Measurements from ENCODE around the gene ZFHX2.

The ZFHX2 gene

DNA sequence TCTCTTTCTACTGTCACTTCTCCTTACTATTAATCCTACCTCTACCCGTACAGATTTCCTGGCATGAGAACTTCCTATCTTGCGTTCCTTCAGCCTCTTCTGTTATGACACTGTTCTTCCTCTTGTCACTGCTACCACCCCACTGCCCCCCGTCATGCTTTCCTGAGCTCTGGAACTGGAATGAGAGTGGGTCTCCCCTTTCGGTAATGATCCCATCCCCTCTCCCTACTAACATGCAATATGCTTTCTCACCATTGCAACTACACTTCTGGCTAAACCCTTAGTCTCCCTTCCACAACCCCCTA is 20.9 kb upstream of the ZFHX2 start:
- no peak for DNase-seq

DNA sequence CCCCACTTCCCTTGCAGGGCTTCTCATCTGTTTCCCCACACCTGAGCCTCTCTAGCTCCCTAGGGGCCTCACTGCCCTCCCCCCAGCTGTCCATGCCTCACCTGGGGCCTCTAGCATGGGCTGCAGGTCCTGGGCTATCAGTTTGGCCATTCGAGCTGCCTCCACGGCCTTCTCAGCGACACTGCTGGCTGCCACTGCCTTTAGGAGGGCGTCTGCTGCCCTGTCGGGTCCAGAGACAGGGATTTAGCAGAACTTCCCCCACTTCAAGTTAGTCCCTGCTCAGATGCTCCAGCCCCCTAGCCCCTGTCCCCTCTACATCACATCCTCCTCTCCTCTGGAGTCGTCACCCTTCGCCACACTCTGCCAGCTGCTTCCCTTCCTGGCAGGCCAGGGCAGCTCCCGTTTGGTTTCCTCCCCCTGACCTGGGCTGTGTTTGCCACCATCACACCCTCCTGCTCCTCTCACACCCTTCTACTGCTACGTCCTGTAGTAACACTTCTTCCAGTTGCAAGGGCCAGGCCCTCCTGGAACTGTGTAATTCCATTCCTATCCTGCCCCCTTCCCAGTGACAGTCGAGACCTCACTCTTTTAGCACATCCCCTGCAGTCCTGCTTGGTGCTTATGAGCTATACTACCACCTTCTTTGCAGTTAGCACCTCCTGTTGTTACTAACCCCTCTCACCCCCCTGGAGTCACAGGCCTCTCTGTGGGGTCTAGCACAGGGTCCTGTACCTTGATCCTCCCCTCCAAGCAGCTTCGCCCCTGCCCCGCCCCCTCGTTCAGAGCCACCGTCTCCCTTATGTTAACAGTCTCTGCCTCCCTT is 20.3 kb upstream of the ZFHX2 start:
- DNase-seq = no peak

DNA sequence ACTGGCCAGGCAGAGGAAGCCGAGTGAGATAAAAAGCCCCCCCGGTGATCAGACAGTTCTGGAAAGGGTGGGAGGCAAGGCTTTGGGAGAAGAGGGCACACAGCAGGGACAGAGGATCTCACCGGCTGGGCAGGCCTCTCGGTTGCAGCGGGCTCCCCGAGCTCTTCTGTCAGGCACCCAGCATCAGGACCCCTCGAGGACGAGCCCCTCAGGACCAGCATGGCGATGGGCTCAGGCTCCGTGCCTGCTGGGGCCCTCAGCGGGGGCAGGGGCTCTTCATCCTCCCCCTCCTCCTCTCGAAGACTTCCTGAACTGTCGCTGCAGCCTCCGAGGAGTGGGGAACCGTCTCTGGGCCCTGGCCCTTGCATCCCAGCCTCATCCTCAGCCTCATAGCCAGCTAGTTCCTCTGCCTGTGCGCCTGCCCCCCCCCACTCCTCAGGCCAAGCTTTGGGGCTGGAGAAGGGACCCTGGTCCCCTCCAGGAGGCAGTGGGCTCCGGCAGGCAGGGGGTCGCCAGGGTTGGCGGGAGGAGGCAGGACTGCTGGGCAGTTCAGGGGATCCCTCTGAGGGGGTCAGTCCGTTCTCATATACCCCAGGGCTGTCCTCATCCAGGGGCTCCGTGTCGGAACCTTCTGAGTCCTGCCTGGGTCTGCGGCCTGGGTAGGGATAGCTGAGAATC is 19.4 kb upstream of the ZFHX2 start:
- DNase-seq = no peak

DNA sequence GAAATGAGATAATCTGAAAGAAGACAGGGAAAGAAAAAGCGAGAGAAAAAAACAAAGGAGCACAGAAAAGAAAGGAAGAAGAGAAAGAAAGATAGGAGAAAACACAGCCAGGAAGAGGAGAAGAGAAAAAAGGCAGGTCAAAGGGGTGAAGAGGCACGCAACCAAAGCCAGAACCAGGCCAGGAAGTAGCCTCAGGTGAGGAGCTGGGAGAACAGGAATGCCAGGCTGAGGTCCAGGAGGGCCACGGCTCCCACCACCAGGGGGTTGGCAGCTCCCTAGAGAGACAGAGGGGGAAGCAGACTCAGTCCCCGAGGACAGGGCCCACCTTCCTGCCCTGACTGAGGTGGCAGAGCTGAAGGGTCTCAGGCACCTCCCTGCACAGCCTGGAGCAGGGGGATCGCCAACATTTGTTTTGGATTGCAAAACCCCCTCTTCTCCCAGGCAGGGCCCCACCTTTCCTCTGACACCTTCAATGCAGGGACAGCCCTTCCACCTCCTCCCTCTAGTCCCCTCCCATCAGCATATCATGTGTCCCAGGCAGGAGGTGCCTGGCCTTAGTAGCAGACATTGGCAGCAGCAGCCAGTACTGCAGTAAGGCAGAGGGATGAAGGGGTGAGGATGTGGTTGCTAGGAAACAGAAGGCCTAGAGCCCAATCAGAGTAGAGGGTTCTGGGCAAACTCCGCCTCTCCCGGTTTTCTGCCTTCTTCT is 18.0 kb upstream of the ZFHX2 start:
- no peak for DNase-seq

DNA sequence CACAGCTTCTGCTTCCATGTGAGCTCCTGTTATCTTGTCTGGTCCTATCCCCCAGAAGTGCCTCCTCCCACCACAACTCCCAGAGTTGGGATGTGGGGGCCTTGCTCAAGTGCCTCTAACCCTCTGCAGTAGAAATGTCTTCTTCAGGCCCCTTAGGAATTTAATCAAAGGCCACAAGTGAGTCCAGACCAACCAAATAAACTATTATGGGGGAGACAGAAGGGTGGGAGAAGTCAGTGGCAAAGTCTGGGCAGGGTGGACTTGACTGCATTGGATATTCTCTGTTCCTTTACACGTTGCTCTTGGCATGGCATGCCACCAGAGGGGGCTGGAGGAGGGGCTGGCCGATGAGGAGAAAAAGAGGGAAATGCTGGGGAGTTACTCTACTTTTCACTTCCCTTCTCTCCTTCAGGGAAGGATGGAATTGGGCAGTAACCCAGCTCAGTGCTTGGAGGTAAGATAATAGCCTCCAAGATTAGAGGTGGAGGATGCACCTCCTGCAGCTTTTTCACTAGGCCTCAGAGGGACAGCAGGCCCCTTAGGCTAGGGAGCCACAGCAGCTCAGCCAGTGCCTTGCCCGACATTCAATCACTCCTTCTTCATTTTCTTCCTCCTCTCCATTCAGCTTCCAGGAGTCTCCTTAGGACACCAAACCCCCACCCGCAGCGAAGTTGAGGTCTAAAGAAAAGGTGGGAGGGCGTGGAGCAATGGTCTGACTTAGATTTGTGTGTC is 17.2 kb upstream of the ZFHX2 start:
- no peak for DNase-seq

DNA sequence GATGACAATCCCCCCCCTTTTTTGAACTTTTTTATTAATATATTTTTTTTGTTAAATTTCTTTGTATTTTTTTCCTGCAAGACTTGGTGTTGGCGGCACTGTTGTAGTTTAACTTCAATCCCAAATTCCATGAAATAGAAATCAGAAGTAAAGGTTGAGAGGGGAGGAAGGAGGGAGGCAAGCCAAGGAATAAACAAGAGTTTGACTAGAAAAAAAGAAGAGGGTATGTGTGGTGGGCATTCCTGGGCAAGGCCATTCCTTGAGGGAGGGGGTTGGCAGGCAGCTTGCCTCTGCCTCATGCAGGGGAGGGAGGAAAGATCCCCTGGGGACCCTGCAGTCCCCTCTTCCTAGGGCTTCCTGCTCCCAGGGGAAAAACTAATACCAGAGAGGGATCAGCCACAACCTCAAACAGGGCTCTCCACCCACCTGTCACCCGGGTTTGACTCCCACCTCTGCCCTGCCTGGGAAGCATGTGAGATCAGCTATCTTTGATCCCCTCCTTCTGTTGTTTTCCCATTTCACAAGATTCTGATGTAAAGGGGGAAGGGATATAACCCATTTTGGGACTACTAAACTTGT is 16.5 kb upstream of the ZFHX2 start:
- DNase-seq = no peak

DNA sequence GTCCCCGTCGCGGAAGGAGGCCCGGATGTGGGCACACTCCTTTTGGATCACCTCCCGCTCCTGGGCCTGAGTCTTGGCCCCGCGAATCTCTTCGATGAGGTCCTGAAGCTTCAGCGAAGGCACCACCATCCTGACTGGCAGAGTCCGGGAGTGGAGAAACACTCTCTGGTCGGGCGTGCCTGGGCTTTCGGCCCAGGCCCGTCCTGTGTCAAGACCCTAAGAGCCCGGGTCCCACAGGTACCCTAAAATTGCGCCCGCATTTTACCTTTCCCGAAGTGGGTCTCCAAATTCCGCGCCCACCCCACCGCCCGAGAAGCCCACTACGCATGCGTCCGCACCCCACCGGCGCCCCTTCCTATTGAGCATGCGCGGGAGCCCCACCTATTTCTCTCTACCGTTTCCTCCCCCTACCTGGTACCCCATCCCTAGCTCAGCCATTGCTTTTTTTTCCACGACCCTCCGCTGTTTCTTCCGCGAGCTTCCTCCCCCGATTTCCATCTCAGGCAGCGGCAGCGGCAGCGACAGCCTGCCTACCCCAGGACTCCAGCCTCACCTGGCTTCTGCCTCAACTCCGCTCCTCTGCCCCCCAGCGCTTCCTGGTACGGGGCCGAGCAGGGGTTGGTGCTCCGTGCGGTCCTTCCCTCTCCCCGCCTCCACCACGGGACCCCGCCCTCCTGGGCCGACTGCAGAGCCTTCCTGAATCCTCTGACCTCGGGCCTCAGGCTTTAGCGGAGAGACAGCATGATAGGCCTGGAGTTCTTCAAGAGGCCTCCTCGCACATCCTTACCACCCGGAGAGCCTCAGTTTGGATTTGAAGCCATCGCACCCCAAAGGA is 15.8 kb upstream of the ZFHX2 start, which contains the start of gene AP1G2:
Gene AP1G2 (minus strand): TSS at position 606 of the 835 bp plus-strand sequence. CDS start 477 bp downstream, at position 129.
- DNase-seq = peak; percentile 76

DNA sequence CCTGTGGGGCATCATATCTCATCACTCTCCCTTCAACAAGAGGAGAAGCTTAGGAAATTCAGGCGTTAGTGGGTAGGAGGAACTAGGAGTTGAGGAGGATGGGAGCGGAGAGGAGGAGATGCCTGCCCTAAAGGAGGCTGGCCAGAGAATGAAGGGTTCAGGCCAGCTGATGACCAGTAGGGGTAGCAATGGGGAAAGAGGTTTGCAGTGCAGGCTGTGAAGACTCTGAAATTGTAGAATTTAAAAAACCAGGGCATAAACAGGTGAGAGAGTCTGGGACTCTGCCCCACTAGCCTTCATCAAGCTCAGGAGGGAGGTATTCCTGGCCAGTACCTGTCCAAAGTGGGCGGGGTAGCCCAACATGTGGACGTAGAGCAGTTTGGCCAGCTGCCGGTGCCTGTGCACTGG is 15.2 kb upstream of the ZFHX2 start:
- DNase-seq = no peak

DNA sequence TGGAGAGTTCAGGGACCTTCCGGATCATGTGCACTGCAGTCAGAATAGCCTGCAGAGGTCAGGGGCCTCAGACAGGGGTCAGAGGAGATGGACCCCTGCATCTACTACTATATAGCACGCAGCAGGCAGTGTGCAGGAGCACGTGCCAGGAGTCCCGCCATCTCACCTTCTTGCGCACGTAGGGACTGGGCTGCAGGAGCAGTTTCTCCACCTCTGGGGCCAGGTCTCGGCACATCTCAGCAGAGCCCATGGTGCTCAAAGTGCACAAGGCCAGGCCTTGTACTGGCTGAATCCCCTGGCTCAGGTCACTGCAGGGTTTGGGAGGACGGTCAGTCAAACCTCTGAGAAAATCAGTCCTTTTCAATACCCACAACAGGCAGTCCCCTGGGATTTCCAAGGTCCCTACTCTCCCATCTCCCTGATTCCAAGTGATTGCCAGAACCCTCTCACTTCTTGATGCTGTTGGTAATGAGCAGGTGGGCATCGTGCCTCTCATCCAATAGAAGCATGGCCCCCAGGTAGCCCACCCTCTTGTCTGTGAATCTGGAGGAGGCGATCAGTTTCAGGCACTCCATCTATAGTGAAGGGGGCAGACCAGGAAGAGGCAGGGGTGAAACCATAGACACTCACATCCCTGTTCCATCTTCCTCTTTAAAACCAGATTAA is 14.7 kb upstream of the ZFHX2 start:
- DNase-seq = no peak

DNA sequence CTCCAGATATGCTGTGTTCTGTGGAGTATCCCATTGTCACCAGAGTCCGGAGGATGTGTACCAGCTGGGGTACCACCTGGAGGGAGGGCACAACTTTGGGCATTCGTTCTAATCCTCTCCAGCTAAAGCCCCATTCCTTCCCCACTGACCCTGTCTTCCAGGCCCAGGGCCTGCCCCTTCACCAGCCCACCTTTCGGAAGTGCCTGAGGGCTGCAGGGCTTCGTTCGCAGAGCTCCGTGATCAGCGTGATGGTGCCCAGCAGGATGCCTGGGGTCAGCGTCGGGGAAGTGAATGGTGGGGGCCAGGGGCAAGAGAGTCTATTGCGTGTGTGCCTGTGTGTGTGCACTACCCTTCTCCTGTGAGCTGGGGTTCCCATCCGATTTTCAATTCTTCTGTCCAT is 14.1 kb upstream of the ZFHX2 start:
- no peak for DNase-seq

DNA sequence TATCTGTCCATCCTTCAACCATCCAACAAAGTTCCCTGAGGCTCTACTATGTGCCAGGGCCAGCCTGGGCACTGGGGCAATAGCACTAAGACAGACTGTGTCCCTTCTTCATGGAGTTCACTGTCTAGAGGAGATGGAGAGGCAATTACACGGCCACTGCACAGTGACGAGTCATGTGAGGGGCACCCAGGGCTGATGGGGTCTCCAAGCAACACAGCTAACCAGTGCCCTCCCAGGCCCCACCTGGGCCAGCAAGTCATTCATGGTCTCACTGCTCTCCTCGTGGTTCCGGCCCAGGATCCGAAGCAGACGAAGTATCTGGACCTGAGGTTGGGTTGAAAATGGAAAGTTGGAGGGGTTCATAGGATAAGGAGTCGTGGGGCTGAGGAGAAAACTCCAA is 13.3 kb upstream of the ZFHX2 start:
- no peak for DNase-seq

DNA sequence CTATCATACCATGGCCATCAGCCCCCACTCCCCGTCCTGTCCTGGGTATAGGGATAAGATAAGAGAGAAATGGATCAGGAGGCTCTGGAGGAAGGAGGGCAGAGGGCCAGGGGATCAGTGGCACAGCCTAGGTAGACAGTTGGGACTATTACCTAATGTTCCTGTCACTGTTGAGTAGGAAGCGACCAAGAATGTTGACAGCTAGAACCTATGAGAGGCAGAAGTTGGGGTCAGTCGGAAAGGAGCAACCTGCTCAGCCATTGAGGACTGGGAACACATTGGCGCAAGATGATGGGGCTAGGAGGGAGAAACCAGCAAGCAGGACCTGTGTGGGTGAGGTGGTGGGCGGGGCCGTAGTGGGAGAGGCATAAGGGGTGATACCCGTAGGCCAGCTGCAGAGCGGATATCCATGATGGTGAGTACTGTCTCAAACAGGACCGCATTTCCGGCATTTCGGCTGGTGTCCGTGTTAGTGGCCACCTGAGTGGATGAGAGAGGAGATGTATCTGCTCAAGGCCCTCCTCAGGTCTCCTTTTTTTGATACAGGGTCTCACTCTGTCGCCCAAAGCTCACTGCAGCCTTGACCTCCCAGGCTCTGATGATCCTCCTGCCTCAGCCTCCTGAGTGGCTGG is 12.7 kb upstream of the ZFHX2 start:
- no peak for DNase-seq

DNA sequence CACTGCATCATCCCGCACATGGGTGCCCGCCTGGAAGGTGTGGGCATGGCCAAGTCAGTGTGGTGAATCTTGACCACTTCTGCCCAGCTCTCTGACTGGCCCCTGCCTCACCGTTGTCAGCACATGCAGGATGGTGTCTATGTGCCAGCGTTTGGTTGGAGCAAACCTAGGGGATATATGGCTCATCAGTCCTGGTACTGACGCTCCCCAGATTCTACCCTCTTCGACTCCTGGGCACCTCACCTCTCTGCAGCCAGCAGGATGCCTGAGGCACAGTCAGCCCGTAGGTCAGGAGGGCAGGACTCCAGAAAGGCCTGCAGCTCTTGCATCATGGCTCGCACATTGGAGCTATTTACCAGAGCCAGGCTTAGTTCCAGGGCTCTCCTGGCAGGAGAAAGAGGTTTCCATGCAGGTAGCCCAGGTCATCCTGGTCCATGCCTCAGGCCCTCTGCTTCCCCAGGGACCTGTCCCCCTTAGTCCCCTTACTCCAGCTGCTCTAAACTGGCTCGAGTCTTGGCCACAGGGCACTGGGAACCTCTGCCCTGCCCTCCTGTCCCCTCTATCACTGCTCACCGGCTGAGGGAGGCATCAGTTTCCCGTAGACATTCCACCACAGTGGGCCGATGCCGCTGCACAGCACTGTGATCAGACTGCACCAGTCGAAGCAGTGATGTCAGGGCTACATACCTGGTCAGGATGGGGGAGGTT is 12.1 kb upstream of the ZFHX2 start:
- DNase-seq = no peak

DNA sequence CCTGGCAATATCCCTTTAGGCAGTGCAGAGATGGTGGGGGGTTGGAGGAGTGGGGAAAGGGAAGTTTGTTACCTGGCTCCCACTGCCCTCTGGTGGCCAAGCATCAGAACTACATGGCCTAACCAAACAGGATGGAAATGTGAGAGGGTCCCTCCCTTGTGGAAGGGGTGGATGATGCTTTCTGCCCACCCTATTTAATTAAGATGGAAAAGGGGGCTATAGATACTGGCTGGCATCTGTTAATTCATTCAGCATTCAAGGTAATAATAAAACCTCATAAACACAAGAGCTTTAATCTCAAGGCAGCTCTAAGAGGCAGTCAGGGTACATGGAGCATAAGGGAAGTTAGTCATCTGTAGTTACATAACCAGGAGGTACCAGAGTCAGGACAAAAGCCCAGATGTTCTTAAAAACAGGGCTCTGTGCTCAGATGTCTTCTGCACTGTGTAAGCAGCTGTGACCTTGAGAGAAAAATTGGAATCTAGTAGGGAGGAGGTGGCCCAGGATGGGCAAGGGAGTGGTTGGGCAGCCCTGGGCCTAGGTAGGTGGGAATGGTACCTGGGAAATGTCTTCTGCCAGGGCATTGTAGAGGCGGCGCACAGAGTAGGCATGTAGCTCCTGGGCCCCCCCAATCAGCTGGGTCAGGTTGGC is 11.4 kb upstream of the ZFHX2 start:
- DNase-seq = no peak

DNA sequence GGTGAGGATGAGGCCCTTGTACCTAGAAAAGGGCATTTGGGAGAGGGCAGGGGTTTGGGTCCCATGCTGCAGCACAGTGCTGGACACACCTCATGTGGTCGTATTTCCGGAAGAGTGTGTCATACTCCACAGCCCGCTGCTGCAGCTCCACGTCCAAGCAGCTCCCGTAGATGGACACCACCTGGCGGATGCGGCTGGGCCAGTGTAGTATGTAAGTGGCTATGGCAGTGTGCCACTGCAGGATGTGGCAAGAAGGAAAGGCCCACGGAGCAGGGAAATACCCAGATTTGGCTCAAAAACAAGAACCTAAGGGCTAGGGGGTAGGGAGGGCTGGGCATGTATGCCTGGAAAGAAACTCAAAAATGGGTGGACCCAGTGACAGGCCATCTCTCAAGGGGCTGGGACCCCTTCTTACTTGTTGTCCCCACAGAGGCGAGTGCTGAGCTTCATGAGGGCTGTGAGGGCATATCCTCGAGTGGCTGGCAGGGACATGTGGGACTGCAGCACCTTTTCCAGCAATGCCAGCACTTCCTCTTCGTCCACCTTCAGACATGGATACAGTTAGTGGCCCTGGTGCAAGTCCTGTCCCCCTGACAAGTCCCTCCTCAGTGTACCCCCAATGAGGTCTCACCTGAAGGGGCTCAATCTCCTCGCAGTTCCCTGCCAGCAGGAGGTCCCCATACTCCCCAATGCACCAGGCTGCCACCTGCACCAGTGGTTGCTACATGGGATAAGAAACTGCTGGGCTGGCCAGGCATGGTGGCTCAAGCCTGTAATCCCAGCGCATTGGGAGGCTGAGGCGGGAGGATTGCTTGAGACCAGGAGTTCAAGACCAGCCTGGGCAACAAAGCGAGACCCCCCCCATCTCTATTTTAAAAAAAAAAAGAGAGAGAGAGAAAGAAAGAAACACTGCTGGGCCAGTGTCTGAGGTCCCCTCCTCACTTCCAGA is 10.6 kb upstream of the ZFHX2 start:
- DNase-seq = no peak

DNA sequence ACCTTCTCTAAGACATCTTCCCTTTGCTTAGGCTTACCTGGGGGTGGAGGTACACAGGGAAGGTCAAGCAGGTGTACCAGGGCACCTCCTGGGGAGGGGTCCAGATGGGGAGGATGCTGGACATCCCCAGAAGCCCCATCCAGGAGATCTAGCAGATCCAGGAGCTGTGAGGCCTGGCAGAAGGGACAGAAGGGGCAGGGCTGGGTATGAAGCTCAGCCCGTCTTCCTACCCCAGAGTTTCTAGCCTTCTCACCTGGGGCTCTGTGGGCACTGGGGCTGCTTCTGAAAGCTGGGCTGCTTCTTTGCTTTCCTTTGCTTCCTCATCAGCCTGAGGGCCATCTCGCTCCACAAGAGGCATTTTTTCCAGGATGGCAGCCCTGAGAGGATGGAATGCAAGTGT is 9.7 kb upstream of the ZFHX2 start:
- DNase-seq = no peak

DNA sequence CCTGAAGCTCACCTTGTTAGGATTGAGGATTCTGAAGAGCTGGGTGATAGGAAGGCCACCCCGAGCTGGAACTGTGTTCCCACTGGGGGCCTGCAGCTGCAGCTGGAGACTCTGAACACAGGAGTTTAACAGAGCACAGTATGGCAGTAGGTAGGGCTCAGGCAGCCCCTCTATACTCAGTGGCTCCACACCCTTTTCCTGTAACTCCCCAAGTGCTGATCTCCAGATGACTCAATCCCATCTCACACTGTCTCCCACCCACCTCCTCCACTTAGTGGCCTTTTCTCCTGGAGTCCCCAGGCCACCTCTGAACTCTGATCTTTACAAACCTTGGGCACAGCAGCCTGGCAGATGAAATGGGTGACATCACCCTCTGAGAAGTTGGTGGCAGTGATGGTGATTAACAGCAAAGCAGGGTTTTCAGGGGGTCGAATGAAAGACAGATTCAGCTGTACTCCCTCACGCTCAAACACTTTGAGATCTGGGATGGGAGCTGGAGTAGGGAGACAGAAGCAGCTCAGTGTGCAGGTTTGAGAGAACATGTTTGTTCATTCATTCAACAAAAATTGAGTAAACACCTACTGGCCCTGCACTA is 8.5 kb upstream of the ZFHX2 start:
- DNase-seq = no peak

Measured in 8988T (cell line).